ENCODE measurements around the gene C2CD3.

Gene C2CD3

GRCh38 chr11:74169738-74170458, 904 bp downstream of the C2CD3 start:
- no peak for TF ChIP-seq CTCF (IDR thresholded peaks at IDR 0.05; ENCODE audit: extremely low read depth, insufficient read depth, missing control alignments)
- DNase-seq (ENCODE audit: low spot score): no peak
- in situ Hi-C loops (cut with MboI; ENCODE audit: low pct_unique_long_range_greater_than_20kb, low sequenced_read_pairs, unreplicated experiment): no loop called here

- no peak for TF ChIP-seq CTCF (IDR thresholded peaks at IDR 0.05; ENCODE audit: extremely low read depth, insufficient read depth, missing control alignments)
- in situ Hi-C loops (cut with MboI; ENCODE audit: low pct_unique_long_range_greater_than_20kb, low sequenced_read_pairs, unreplicated experiment): no loop called here
- no peak for DNase-seq (ENCODE audit: low spot score)
Measured at GRCh38 chr11:74168838-74169237, 2.0 kb downstream of the C2CD3 start.

- TF ChIP-seq CTCF (IDR thresholded peaks at IDR 0.05; ENCODE audit: extremely low read depth, insufficient read depth, missing control alignments): no peak
- in situ Hi-C loops (cut with MboI; ENCODE audit: low pct_unique_long_range_greater_than_20kb, low sequenced_read_pairs, unreplicated experiment): no loop called here
- DNase-seq (ENCODE audit: low spot score): peak; percentile 43
Measured at GRCh38 chr11:74162681-74163467, 7.9 kb downstream of the C2CD3 start.

GRCh38 chr11:74159642-74160041, 11.2 kb downstream of the C2CD3 start:
- no peak for DNase-seq (ENCODE audit: low spot score)
- in situ Hi-C loops (cut with MboI; ENCODE audit: low pct_unique_long_range_greater_than_20kb, low sequenced_read_pairs, unreplicated experiment): no loop called here
- no peak for TF ChIP-seq CTCF (IDR thresholded peaks at IDR 0.05; ENCODE audit: extremely low read depth, insufficient read depth, missing control alignments)

GRCh38 chr11:74157169-74157568, 13.6 kb downstream of the C2CD3 start:
- no peak for DNase-seq (ENCODE audit: low spot score)
- no peak for TF ChIP-seq CTCF (IDR thresholded peaks at IDR 0.05; ENCODE audit: extremely low read depth, insufficient read depth, missing control alignments)
- in situ Hi-C loops (cut with MboI; ENCODE audit: low pct_unique_long_range_greater_than_20kb, low sequenced_read_pairs, unreplicated experiment): no loop called here

- in situ Hi-C loops (cut with MboI; ENCODE audit: low pct_unique_long_range_greater_than_20kb, low sequenced_read_pairs, unreplicated experiment): no loop called here
- no peak for TF ChIP-seq CTCF (IDR thresholded peaks at IDR 0.05; ENCODE audit: extremely low read depth, insufficient read depth, missing control alignments)
- DNase-seq (ENCODE audit: low spot score): no peak
Measured at GRCh38 chr11:74154620-74155281, 16.1 kb downstream of the C2CD3 start.

All from GM13977 (cell line).